ENCODE results near the gene DBNL.

The DBNL gene

DNA sequence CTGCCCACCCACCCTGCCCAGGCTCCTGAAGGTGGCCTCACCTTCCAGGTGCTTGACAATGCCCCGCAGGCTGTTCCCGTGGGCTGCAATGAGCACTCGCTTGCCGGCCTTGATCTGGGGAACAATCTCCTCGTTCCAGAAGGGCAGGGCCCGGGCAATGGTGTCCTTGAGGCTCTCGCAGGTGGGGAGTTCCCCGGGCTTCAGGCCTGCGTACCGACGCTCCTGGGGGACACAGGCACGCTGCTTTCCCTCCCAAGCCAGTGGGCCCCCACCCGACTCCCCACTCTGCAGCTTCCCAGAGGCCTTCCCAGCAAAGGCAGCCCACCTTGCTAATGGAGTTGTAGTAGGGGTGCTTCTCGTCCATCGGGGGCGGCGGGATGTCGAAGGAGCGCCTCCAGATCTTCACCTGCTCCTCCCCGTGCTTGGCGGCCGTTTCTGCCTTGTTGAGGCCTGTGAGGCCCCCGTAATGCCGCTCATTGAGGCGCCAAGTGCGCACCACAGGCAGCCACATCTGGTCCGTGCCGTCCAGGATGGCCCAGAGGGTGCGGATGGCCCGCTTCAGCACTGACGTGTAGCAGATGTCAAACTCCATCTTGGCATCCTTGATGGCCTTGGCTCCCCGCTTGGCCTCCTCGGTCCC lies 20.4 kb downstream of the DBNL start:
- TF ChIP-seq, protein P1, sequence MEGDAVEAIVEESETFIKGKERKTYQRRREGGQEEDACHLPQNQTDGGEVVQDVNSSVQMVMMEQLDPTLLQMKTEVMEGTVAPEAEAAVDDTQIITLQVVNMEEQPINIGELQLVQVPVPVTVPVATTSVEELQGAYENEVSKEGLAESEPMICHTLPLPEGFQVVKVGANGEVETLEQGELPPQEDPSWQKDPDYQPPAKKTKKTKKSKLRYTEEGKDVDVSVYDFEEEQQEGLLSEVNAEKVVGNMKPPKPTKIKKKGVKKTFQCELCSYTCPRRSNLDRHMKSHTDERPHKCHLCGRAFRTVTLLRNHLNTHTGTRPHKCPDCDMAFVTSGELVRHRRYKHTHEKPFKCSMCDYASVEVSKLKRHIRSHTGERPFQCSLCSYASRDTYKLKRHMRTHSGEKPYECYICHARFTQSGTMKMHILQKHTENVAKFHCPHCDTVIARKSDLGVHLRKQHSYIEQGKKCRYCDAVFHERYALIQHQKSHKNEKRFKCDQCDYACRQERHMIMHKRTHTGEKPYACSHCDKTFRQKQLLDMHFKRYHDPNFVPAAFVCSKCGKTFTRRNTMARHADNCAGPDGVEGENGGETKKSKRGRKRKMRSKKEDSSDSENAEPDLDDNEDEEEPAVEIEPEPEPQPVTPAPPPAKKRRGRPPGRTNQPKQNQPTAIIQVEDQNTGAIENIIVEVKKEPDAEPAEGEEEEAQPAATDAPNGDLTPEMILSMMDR (IDR thresholded peaks at IDR 0.05; ENCODE audit: low read depth, low read length, missing control alignments) = no peak
- H3K4me3 ChIP-seq (replicated peaks; ENCODE audit: low read depth, low read length) = no peak overlapping the region
- DNase-seq (ENCODE audit: extremely low read depth, low read depth) = no peak

GRCh38 chr7:44065431-44066110 lies 21.1 kb downstream of the DBNL start, which contains the start of gene PGAM2:
PGAM2 (minus strand) TSS chr7:44065567; CDS start chr7:44065529, 38 bp downstream.
- DNase-seq (ENCODE audit: extremely low read depth, low read depth) = no peak
- TF ChIP-seq, protein P1 (IDR thresholded peaks at IDR 0.05; ENCODE audit: low read depth, low read length, missing control alignments) = no peak
- H3K4me3 ChIP-seq (replicated peaks; ENCODE audit: low read depth, low read length) = no peak within 1 kb of the TSS

GRCh38 chr7:44066111-44066460 lies 21.6 kb downstream of the DBNL start:
- TF ChIP-seq, protein P1 (IDR thresholded peaks at IDR 0.05; ENCODE audit: low read depth, low read length, missing control alignments) = no peak
- H3K4me3 ChIP-seq (replicated peaks; ENCODE audit: low read depth, low read length) = no peak overlapping the region
- no peak for DNase-seq (ENCODE audit: extremely low read depth, low read depth)

DNA sequence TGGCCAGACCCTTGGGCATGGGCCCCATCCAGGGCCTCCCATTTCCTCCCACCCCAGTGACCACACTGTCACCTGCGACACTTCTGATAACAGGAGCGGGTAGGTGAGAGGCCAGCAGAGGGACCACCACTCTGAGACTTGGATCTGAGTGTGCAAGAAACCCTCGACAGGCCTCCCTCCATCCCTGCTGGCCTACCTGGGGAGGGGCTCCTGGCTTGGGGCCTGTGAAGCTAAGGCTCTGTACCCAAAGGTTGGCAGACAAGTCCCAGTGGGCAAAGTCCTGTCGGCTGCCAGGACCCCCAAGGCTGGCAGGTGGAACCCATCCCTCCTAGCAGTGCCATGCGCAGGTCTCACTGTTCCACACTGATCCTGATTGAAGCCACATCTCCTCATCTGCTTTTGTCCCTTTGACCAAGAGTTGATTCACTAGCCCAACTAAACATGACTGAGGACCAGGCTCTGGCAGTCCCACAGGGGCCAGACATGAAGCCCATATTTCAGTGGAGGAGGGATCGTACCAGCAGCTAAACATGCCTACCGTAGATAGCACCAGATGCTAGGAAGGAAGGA lies 22.1 kb downstream of the DBNL start:
- H3K4me3 ChIP-seq (replicated peaks; ENCODE audit: low read depth, low read length) = no peak overlapping the region
- DNase-seq (ENCODE audit: extremely low read depth, low read depth) = no peak
- TF ChIP-seq, protein P1 (IDR thresholded peaks at IDR 0.05; ENCODE audit: low read depth, low read length, missing control alignments) = no peak

GRCh38 chr7:44067064-44067951 lies 22.8 kb downstream of the DBNL start:
- TF ChIP-seq, protein P1 (IDR thresholded peaks at IDR 0.05; ENCODE audit: low read depth, low read length, missing control alignments) = no peak
- no peak for DNase-seq (ENCODE audit: extremely low read depth, low read depth)
- no peak overlapping the region for H3K4me3 ChIP-seq (replicated peaks; ENCODE audit: low read depth, low read length)

GRCh38 chr7:44068054-44068453 lies 23.6 kb downstream of the DBNL start:
- TF ChIP-seq, protein P1 (IDR thresholded peaks at IDR 0.05; ENCODE audit: low read depth, low read length, missing control alignments) = no peak
- H3K4me3 ChIP-seq (replicated peaks; ENCODE audit: low read depth, low read length) = no peak overlapping the region
- DNase-seq (ENCODE audit: extremely low read depth, low read depth) = no peak
